Stimulated activated naive B cell treated with anti-CD40 and anti-IgM and Interleukin-4, amounts not matched to agents 10 μg/mL and 1 μg/mL and 100 μg/mL, for 72 hours (primary cell): ENCODE data around the gene STK11.

Experiments used
- ATAC-seq, 2 donors: fragments of 150-1000 bp; cut with Tn5 transposase; replicated peaks; 2 replicates each; pipeline ENCODE4 v1.10.0; 2021; ENCODE audit warnings: moderate library complexity in 1 of 2
- DNase-seq: peaks from one replicate; pipeline ENCODE4 v3.0.0; 2021
- H3K27ac Mint-ChIP-seq: one replicate; pipeline ENCODE4 v1.8.0; 2022; ENCODE audit warnings: mild to moderate bottlenecking, mixed read lengths
- H3K27me3 Mint-ChIP-seq, 2 donors: one replicate each; pipeline ENCODE4 v1.8.0; 2022; ENCODE audit warnings: mixed read lengths in 2 of 2
- H3K36me3 Mint-ChIP-seq, 2 donors: one replicate each; pipeline ENCODE4 v1.8.0; 2022; ENCODE audit warnings: mixed read lengths in 2 of 2, mild to moderate bottlenecking in 1 of 2
- H3K4me1 Mint-ChIP-seq, 2 donors: one replicate each; pipeline ENCODE4 v1.8.0; 2022; ENCODE audit warnings: mixed read lengths in 2 of 2, mild to moderate bottlenecking in 1 of 2
- H3K4me3 Mint-ChIP-seq, 2 donors: one replicate each; pipeline ENCODE4 v1.8.0; 2022; ENCODE audit warnings: mild to moderate bottlenecking in 2 of 2, mixed read lengths in 2 of 2, moderate library complexity in 1 of 2
- H3K9me3 Mint-ChIP-seq, 2 donors: one replicate each; pipeline ENCODE4 v1.8.0; 2022; ENCODE audit warnings: mixed read lengths in 2 of 2, mild to moderate bottlenecking in 1 of 2

Gene STK11

GRCh38 chr19:1205114-1206099, at the start of gene STK11:
Gene STK11 (plus strand): TSS chr19:1205778. CDS start chr19:1206914, 1,136 bp downstream.
- peak; percentile 99 for DNase-seq
- peak within 1 kb of the TSS; percentile 93 to 96 for H3K4me3 Mint-ChIP-seq
- no peaks in the 10 kb centered on the region for H3K27me3 Mint-ChIP-seq
- peaks cover 10 to 21% of the 10 kb centered on the region in 2 donors for H3K36me3 Mint-ChIP-seq
- H3K9me3 Mint-ChIP-seq = no peaks in the 10 kb centered on the region
- peaks cover 23 to 40% of the 10 kb centered on the region in 2 donors for H3K4me1 Mint-ChIP-seq
- peak within 1 kb of the TSS; percentile 95 for H3K27ac Mint-ChIP-seq
- peak; percentile 94 to 96 for ATAC-seq

DNA sequence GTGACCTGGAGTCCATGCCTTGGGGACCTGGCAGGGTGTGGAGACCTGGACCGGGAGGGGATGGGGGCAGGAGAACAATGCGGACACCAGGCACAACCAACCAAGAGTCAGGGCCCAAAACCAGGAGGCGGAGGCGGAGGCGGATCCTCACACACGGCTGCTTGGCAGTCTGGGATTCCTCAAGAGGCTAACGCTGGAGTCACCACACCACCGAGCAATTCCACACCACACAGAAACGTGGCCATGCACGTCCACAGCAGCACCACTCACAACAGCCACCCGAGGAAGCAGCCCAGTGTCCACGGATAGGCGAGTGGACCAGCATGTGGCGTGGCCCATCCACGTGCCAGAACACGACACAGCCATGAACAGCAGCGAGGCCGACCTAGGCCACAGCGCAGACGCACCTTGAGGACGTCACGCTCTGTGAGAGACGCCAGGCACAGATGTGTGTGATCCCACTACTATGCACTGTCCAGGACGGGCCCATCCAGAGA, 49.2 kb upstream of the STK11 start:
- Mint-ChIP-seq H3K36me3 (peaks cover 10 to 12% of the 10 kb centered on the region in 2 donors), H3K4me3 (no peak overlapping the region), H3K4me1 (peaks cover 4 to 8% of the 10 kb centered on the region in 2 donors), H3K27ac (no peak overlapping the region), H3K27me3 (no peaks in the 10 kb centered on the region), H3K9me3 (no peaks in the 10 kb centered on the region)
- ATAC-seq (no peak), DNase-seq (no peak)

DNA sequence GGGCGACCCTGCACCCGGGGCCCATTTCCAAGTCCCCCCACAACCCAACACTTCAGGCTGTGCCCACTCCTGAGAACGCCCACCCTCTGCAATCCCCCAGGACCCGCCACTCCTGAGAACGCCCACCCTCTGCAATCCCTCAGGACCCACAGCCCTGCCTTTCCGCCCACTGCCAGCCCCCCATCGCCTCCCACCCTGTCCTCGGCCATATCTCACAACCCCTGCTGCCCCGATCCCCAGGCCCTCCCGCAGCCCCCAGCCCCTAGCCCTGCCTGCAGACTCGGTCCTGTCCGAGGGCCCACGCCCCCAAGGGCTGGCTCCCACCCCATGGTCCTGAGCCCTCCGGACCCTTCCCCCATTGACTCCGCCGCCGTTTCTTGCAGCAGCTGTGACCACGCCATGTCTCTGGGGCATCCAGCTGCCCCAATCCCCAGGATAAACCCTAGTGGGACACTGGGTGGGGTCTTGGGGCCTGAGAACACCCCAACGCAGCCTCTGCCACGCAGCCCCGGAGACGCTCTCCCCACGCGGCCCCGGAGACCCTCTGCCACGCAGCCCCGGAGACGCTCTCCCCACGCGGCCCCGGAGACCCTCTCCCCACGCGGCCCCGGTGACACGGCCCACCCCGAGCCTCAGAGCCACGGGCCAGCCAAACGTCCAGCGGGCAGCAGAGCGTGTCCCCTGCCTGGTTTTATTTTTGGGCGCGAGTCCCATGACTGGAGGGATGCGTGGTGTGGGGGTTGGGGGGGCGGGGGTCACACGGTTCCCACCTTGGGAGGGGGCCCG, 48.6 kb upstream of the STK11 start:
- H3K4me1 Mint-ChIP-seq = peaks cover 4 to 8% of the 10 kb centered on the region in 2 donors
- peaks cover 4 to 7% of the 10 kb centered on the region in 2 donors for H3K36me3 Mint-ChIP-seq
- H3K4me3 Mint-ChIP-seq = no peak overlapping the region
- ATAC-seq (no peak), DNase-seq (no peak)
- H3K9me3 Mint-ChIP-seq = no peaks in the 10 kb centered on the region
- peak overlapping the region; percentile 81 for H3K27ac Mint-ChIP-seq
- H3K27me3 Mint-ChIP-seq = no peaks in the 10 kb centered on the region

- no peak for ATAC-seq
- H3K4me1 Mint-ChIP-seq = peaks cover 10 to 15% of the 10 kb centered on the region in 2 donors
- H3K27me3 Mint-ChIP-seq = no peaks in the 10 kb centered on the region
- H3K9me3 Mint-ChIP-seq = no peaks in the 10 kb centered on the region
- H3K4me3 Mint-ChIP-seq = no peak overlapping the region
- no peak for DNase-seq
- no peak overlapping the region for H3K27ac Mint-ChIP-seq
- peaks cover 7% of the 10 kb centered on the region in 2 donors for H3K36me3 Mint-ChIP-seq
Measured at GRCh38 chr19:1157931-1158884, 47.4 kb upstream of the STK11 start.

GRCh38 chr19:1158885-1159448, 46.6 kb upstream of the STK11 start:
- Mint-ChIP-seq H3K36me3 (peaks cover 7% of the 10 kb centered on the region in 2 donors), H3K9me3 (no peaks in the 10 kb centered on the region), H3K4me3 (no peak overlapping the region), H3K27me3 (no peaks in the 10 kb centered on the region), H3K4me1 (peaks cover 10 to 16% of the 10 kb centered on the region in 2 donors), H3K27ac (no peak overlapping the region)
- ATAC-seq (no peak), DNase-seq (no peak)

GRCh38 chr19:1159864-1160595, 45.5 kb upstream of the STK11 start:
- H3K27me3 Mint-ChIP-seq = no peaks in the 10 kb centered on the region
- no peak overlapping the region for H3K4me3 Mint-ChIP-seq

DNA sequence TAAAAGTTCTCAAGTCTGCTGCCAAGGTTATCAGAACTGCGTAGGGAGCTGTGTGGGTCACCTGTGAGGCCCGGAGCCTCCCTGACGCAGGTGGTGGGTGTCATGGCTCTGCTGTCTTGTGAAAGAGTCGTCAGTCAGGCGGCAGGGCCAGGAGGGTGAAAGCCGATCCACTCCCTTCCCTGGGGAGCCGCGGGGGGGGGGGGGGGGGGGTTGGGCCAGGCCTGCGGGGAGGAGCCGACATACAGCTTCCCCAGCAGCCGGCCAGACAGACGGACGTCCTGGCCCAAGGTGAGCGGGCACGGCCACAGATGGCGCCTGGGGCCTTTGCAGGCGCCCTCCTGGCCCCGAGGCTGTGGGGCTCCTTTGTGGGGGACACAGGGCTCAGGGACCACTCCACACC, 43.9 kb upstream of the STK11 start:
- DNase-seq (no peak), ATAC-seq (no peak)
- Mint-ChIP-seq H3K27me3 (no peaks in the 10 kb centered on the region), H3K36me3 (peaks cover 9 to 10% of the 10 kb centered on the region in 2 donors), H3K27ac (no peak overlapping the region), H3K9me3 (no peaks in the 10 kb centered on the region), H3K4me3 (no peak overlapping the region), H3K4me1 (peaks cover 16 to 21% of the 10 kb centered on the region in 2 donors)

More at GRCh38 chr19:1159864-1160595, 45.5 kb upstream of the STK11 start:
- ATAC-seq = no peak
- Mint-ChIP-seq H3K27ac (no peak overlapping the region), H3K4me1 (peaks cover 10 to 18% of the 10 kb centered on the region in 2 donors), H3K36me3 (peaks cover 7% of the 10 kb centered on the region in 2 donors), H3K9me3 (no peaks in the 10 kb centered on the region)
- DNase-seq = no peak

DNA sequence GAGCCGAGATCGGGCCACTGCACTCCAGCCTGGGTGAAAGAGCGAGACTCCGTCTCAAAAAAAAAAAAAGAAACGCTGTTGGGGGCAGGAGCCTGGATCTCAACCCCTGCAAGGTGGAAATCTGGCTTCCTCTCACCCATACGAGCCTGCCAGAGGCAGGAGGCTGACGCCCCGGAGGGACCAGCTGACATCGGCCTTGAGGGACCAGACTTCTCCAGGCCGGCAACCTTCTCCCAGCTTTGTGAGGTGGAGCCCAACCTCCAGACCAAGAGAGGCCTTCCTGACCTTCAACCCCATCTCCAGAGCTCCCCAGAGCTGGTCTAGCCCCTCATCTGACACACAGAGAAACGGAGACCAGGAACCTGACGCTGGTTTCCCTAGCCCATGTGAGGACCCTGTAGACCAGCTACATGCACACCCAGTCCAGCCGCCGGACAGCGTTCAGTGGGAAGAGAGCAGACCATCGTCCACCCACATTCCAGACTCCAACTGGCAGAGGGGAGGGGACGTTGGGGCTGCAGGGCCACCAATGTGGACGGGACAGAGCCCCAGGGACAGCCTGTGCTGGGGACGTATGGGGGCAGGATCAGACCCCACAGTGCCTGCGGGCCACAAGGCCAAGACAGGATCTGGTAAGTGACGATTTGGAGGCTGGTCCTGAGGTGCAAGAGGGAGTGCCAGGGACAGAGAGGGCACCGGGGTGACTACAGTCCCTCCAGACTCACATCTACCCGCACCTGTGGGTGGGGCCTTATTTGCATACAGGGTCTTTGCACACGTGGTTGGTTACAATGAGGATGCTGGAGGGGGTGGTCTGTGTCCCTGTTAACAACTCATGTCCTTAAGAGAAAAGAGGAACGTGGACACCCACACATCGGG, 42.9 kb upstream of the STK11 start:
- peaks cover 18 to 28% of the 10 kb centered on the region in 2 donors for H3K4me1 Mint-ChIP-seq
- no peaks in the 10 kb centered on the region for H3K9me3 Mint-ChIP-seq
- peaks cover 12 to 15% of the 10 kb centered on the region in 2 donors for H3K36me3 Mint-ChIP-seq
- no peaks in the 10 kb centered on the region for H3K27me3 Mint-ChIP-seq
- DNase-seq (no peak), ATAC-seq (no peak)
- no peak overlapping the region for H3K4me3 Mint-ChIP-seq
- no peak overlapping the region for H3K27ac Mint-ChIP-seq

DNA sequence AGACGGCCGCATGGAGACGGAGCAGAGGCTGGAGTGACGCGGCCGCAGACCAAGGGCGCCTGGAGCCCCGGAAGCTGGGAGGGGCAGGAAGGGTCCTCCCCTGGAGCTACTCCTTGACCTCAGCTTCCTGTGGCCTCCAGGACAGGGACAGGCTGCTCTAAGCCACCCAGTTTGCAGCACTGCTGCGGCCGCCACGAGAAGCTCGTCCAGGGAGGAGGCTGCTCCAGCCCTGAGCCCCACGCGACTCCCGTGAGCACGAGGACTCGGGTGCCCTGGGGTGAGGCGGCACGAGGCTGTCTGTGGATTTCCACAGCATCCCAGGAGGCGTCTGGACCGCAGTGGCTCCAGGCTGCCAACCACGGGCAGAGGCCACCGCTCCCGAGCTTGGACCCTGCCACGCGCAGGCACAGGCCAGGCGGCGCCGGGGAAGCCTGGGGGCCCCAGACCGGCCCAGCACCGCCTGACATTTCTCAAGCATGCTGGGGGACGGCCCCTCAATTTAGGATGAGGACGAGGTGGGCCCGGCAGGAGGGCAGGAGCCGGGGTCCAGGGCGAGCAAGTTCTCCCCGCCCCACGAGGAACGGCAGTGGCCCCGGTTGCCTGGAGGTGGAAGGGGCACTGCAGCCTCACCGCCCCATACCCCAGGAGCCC, 42.2 kb upstream of the STK11 start:
- Mint-ChIP-seq H3K4me3 (no peak overlapping the region), H3K36me3 (peaks cover 12 to 15% of the 10 kb centered on the region in 2 donors), H3K27me3 (no peaks in the 10 kb centered on the region), H3K27ac (no peak overlapping the region), H3K9me3 (no peaks in the 10 kb centered on the region), H3K4me1 (peaks cover 18 to 29% of the 10 kb centered on the region in 2 donors)
- ATAC-seq (no peak), DNase-seq (no peak)

- Mint-ChIP-seq H3K9me3 (no peaks in the 10 kb centered on the region), H3K4me1 (peaks cover 17 to 26% of the 10 kb centered on the region in 2 donors), H3K27me3 (no peaks in the 10 kb centered on the region), H3K27ac (no peak overlapping the region), H3K36me3 (peaks cover 14 to 19% of the 10 kb centered on the region in 2 donors), H3K4me3 (no peak overlapping the region)
- ATAC-seq = no peak
- DNase-seq = no peak
Measured at GRCh38 chr19:1163934-1164683, 41.5 kb upstream of the STK11 start.
